ENCODE measurements around the gene PALLD. TPM values are rescaled to one million over a fixed set of nuclear protein-coding genes. Genes with fewer than 3 reads are reported as not detected.
"Not testable (repeated sequence)": the region's sequence is repeated elsewhere in the genome, so short reads cannot be mapped to it uniquely, and the experiment has no call there.

The PALLD gene
- total and polyA plus RNA-seq, 2 donors, result 24.3 to 83.0 TPM

DNA sequence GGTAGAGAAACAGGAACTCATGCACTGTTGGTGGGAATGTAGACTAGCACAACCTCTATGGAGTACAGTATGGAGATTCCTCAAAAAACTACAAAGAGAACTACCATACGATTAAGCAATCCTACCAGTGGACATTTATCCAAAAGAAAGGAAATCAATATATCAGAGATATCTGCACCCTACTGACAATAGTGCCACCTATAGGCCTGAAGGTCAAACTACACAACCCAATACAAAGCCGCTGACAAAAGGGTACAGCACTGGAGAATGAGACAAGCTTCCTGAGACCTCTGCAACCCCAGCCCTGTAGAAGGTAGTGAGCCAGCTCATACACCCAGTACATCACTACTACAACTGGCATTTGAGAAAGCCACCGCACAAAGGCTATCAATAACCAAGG lies 446.1 kb downstream of the PALLD start:
- 96% methylated on average over 3 of the region's 3 CpGs for WGBS
- Histone ChIP-seq H3K36me3 (ENCODE audit: control insufficient read depth in 2 of 2, insufficient read depth in 2 of 2, low read length in 1 of 2) (no peaks in the 10 kb centered on the region), H3K27ac (ENCODE audit: low read depth in 1 of 2, low read length in 1 of 2) (no peak overlapping the region), H3K4me3 (ENCODE audit: low read length in 2 of 2) (no peak overlapping the region), H3K4me1 (ENCODE audit: control insufficient read depth in 2 of 2, insufficient read depth in 2 of 2, low read length in 2 of 2) (no peaks in the 10 kb centered on the region), H3K9me3 (ENCODE audit: control insufficient read depth in 2 of 2, insufficient read depth in 1 of 2, low read length in 1 of 2) (no peaks in the 10 kb centered on the region), H3K27me3 (ENCODE audit: control insufficient read depth in 2 of 2, insufficient read depth in 1 of 2, low read length in 1 of 2) (no peaks in the 10 kb centered on the region)
- peak in 1 of 9 donors; percentile 15 for DNase-seq (ENCODE audit: low read depth in 6 of 9, low spot score in 9 of 9)

GRCh38 chr4:168945291-168945690 lies 448.4 kb downstream of the PALLD start:
- WGBS, result 94% methylated on average over 2 of the region's 2 CpGs
- Histone ChIP-seq H3K27ac (ENCODE audit: low read depth in 1 of 2, low read length in 1 of 2) (no peak overlapping the region), H3K4me1 (ENCODE audit: control insufficient read depth in 2 of 2, insufficient read depth in 2 of 2, low read length in 2 of 2) (no peaks in the 10 kb centered on the region), H3K27me3 (ENCODE audit: control insufficient read depth in 2 of 2, insufficient read depth in 1 of 2, low read length in 1 of 2) (no peaks in the 10 kb centered on the region), H3K4me3 (ENCODE audit: low read length in 2 of 2) (no peak overlapping the region), H3K9me3 (ENCODE audit: control insufficient read depth in 2 of 2, insufficient read depth in 1 of 2, low read length in 1 of 2) (no peaks in the 10 kb centered on the region), H3K36me3 (ENCODE audit: control insufficient read depth in 2 of 2, insufficient read depth in 2 of 2, low read length in 1 of 2) (no peaks in the 10 kb centered on the region)
- no peak for DNase-seq (ENCODE audit: low read depth in 6 of 9, low spot score in 9 of 9)

DNA sequence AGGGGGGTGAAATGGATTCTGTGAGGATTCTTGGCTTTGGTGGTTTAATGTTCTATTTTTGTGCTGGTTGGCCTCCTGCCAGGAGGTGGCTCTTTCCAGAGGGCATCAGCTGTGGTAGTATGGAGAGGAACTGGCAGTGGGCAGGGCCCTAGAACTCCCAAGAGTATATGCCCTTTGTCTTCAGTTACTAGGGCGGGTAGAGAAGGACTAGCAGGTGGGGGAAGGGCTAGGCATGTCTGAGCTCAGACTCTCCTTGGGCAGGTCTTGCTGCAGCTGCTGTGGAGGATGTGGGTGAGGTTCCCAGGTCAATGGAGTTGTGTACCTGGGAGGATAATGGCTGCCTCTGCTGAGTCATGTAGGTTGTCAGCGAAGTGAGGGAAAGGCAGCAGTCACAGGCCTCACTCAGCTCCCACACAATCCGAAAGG lies 456.0 kb downstream of the PALLD start:
- not testable (repeated sequence) for H3K4me3 ChIP-seq (ENCODE audit: low read length in 2 of 2); H3K9me3 ChIP-seq (ENCODE audit: control insufficient read depth in 2 of 2, insufficient read depth in 1 of 2, low read length in 1 of 2); H3K27ac ChIP-seq (ENCODE audit: low read depth in 1 of 2, low read length in 1 of 2); H3K4me1 ChIP-seq (ENCODE audit: control insufficient read depth in 2 of 2, insufficient read depth in 2 of 2, low read length in 2 of 2); H3K27me3 ChIP-seq (ENCODE audit: control insufficient read depth in 2 of 2, insufficient read depth in 1 of 2, low read length in 1 of 2); H3K36me3 ChIP-seq (ENCODE audit: control insufficient read depth in 2 of 2, insufficient read depth in 2 of 2, low read length in 1 of 2)
- WGBS, result 90% methylated on average over 3 of the region's 3 CpGs
- peak in 1 of 9 donors; percentile 12 for DNase-seq (ENCODE audit: low read depth in 6 of 9, low spot score in 9 of 9)

DNA sequence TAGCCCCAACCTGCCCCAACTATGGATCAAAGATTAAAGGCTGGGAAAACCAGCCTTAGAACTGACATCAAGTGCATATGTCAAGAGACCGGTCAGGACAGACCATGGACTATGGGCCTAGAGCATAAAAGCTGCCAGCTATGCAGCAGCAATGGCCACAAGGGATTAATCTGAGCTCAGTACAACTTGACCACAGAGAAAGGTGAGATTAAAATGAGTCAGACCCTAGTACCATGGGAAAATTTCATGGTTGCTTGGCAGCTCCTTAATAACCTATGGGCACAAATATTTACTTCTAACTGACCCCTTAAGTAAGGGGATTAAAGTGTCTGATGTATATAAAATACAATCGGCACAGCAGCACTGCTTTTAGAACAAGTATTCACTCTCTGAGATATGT lies 458.8 kb downstream of the PALLD start:
- Histone ChIP-seq H3K27ac (ENCODE audit: low read depth in 1 of 2, low read length in 1 of 2) (no peak overlapping the region), H3K9me3 (ENCODE audit: control insufficient read depth in 2 of 2, insufficient read depth in 1 of 2, low read length in 1 of 2) (no peaks in the 10 kb centered on the region), H3K27me3 (ENCODE audit: control insufficient read depth in 2 of 2, insufficient read depth in 1 of 2, low read length in 1 of 2) (no peaks in the 10 kb centered on the region), H3K4me3 (ENCODE audit: low read length in 2 of 2) (no peak overlapping the region), H3K4me1 (ENCODE audit: control insufficient read depth in 2 of 2, insufficient read depth in 2 of 2, low read length in 2 of 2) (peaks cover 0 to 4% of the 10 kb centered on the region in 2 donors), H3K36me3 (ENCODE audit: control insufficient read depth in 2 of 2, insufficient read depth in 2 of 2, low read length in 1 of 2) (no peaks in the 10 kb centered on the region)
- WGBS, result 98% methylated on average over 2 of the region's 2 CpGs
- DNase-seq (ENCODE audit: low read depth in 6 of 9, low spot score in 9 of 9), result no peak

DNA sequence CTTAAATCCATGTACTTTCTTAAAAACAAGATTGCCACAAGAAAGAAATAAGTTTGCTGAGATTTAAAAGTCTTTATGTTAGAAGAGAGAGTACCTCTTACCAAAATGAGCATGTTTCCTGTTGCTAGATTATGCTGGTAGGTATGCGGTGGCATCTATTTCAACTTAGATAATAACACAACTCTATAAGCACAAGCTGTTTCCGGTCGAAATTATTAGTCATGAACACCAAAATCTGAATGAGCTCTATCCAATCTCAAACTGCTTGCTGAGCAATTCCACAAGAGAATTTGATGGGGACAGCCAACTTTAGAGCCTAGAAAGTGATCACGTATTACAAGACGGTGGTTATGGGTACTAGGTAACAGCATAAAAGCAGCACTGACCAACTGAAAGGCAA lies 463.9 kb downstream of the PALLD start:
- no peak overlapping the region for H3K27ac ChIP-seq (ENCODE audit: low read depth in 1 of 2, low read length in 1 of 2)
- H3K4me3 ChIP-seq (ENCODE audit: low read length in 2 of 2), result no peak overlapping the region
- no peaks in the 10 kb centered on the region for H3K36me3 ChIP-seq (ENCODE audit: control insufficient read depth in 2 of 2, insufficient read depth in 2 of 2, low read length in 1 of 2)
- no peaks in the 10 kb centered on the region for H3K9me3 ChIP-seq (ENCODE audit: control insufficient read depth in 2 of 2, insufficient read depth in 1 of 2, low read length in 1 of 2)
- no peak for DNase-seq (ENCODE audit: low read depth in 6 of 9, low spot score in 9 of 9)
- no peaks in the 10 kb centered on the region for H3K27me3 ChIP-seq (ENCODE audit: control insufficient read depth in 2 of 2, insufficient read depth in 1 of 2, low read length in 1 of 2)
- over 99% methylated on average over 5 of the region's 5 CpGs for WGBS
- no peaks in the 10 kb centered on the region for H3K4me1 ChIP-seq (ENCODE audit: control insufficient read depth in 2 of 2, insufficient read depth in 2 of 2, low read length in 2 of 2)

GRCh38 chr4:168972596-168972995 lies 475.7 kb downstream of the PALLD start:
- no peak for DNase-seq (ENCODE audit: low read depth in 6 of 9, low spot score in 9 of 9)
- WGBS, result 97% methylated on average over 4 of the region's 4 CpGs
- Histone ChIP-seq H3K4me1 (ENCODE audit: control insufficient read depth in 2 of 2, insufficient read depth in 2 of 2, low read length in 2 of 2) (no peaks in the 10 kb centered on the region), H3K4me3 (ENCODE audit: low read length in 2 of 2) (no peak overlapping the region), H3K27me3 (ENCODE audit: control insufficient read depth in 2 of 2, insufficient read depth in 1 of 2, low read length in 1 of 2) (no peaks in the 10 kb centered on the region), H3K27ac (ENCODE audit: low read depth in 1 of 2, low read length in 1 of 2) (no peak overlapping the region), H3K9me3 (ENCODE audit: control insufficient read depth in 2 of 2, insufficient read depth in 1 of 2, low read length in 1 of 2) (peaks cover 0 to 11% of the 10 kb centered on the region in 2 donors), H3K36me3 (ENCODE audit: control insufficient read depth in 2 of 2, insufficient read depth in 2 of 2, low read length in 1 of 2) (peaks cover 11 to 12% of the 10 kb centered on the region in 2 donors)

Other genes with a start within 250 kb of the PALLD start
- 60.5 TPM for gene DDX60, start 178.3 kb upstream of the PALLD start, total RNA-seq
- gene DDX60, start 178.3 kb upstream of the PALLD start, polyA plus RNA-seq, result 18.9 TPM
- 27.4 TPM for gene DDX60L, start 16.6 kb upstream of the PALLD start, total RNA-seq
- 29.8 TPM for gene DDX60L, start 16.6 kb upstream of the PALLD start, polyA plus RNA-seq